Right atrium auricular region (tissue), 2 donors: ENCODE data around the gene C22orf15. TPM values are rescaled to one million over a fixed set of nuclear protein-coding genes. Genes with fewer than 3 reads are reported as not detected.

Experiments used
- DNase-seq: peaks from one replicate; pipeline ENCODE4 v3.0.0-alpha.2; 2019; ENCODE audit warnings: low spot score
- H3K27ac ChIP-seq, 2 donors: fragments of 200-600 bp; sonication (generic); 1 replicate in 1 of 2; 2 replicates in 1 of 2; pipeline ENCODE4 v1.5.1; 2016 to 2019
- H3K27me3 ChIP-seq, 2 donors: fragments of 200-600 bp; sonication (generic); one replicate each; pipeline versions ENCODE4 v1.5.1 to v1.6.0; 2017 to 2019
- H3K36me3 ChIP-seq: fragments of 200-600 bp; sonication (generic); one replicate; pipeline ENCODE4 v1.5.1; 2016
- H3K4me1 ChIP-seq, 2 donors: fragments of 200-600 bp; sonication (generic); one replicate each; pipeline versions ENCODE4 v1.5.1 to v1.6.0; 2017 to 2019
- H3K4me3 ChIP-seq, 2 donors: fragments of 200-600 bp; sonication (generic); 1 replicate in 1 of 2; 2 replicates in 1 of 2; pipeline ENCODE4 v1.5.1; 2017 to 2019; ENCODE audit warnings: mild to moderate bottlenecking in 1 of 2, moderate library complexity in 1 of 2
- H3K9me3 ChIP-seq, 2 donors: fragments of 200-600 bp; sonication (generic); one replicate each; pipeline ENCODE4 v1.5.1; 2019
- total RNA-seq, 2 donors: library from RNA; depleted of rRNA; stranded (reverse); fragments of >200 nt; gene quantifications; one replicate each; pipeline ENCODE4 v1.1.0, GENCODE V29; 2016
- TF ChIP-seq, protein P1 (sequence below), 2 donors: fragments of 200-600 bp; sonication (generic); IDR thresholded peaks; one replicate each; pipeline ENCODE4 v1.5.1; 2019; ENCODE audit warnings: antibody characterized with exemption in 2 of 2

C22orf15 gene, protein sequence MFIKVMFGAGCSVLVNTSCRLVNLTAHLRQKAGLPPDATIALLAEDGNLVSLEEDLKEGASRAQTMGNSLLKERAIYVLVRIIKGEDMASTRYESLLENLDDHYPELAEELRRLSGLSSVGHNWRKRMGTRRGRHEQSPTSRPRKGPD
- total RNA-seq: not detected

DNA sequence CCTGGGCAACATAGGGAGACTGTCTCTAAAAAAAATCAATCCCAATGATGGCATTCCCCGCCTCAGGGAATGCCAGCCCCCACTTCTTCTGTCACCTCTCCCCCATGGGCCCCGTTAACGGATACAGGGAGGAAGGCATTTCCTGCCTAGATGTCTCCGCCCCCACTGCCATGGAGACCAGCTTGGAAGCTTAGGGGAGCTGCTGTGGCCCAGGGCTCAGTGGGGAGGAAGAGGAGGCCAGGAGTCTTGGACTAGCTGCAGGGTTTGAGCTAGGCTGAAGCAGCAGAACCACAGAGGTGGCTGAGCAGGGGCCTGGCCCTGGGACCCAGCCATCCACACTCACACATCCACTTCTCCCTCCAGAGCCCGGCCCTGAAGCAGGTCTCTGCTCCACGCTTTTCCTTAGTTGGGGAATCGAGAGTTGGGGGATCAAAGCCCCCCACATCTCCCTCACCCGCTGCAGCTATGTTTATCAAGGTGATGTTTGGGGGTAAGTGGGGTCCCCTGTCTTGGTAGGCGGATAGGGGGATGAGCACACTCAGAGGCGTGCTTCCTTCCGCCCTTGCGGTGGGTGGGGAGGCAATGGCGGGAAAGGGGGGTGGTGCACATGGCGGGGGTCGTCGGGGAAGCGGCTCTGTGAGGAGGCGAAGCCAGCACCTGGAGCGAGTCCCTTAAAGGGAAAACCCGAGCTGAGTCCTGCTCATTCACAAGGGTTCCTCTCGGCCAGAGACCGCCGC is at the start of gene C22orf15:
Gene C22orf15 (plus strand): TSS at position 149 of the 737 bp plus-strand sequence. CDS start 317 bp downstream, at position 466.
- Histone ChIP-seq H3K4me1 (peaks cover 0 to 40% of the 10 kb centered on the region in 2 donors), H3K27me3 (no peaks in the 10 kb centered on the region), H3K4me3 (peak within 1 kb of the TSS in 1 of 2 donors; percentile 7), H3K27ac (no peak within 1 kb of the TSS), H3K36me3 (peaks cover 17% of the 10 kb centered on the region), H3K9me3 (no peaks in the 10 kb centered on the region)
- TF ChIP-seq, protein P1, sequence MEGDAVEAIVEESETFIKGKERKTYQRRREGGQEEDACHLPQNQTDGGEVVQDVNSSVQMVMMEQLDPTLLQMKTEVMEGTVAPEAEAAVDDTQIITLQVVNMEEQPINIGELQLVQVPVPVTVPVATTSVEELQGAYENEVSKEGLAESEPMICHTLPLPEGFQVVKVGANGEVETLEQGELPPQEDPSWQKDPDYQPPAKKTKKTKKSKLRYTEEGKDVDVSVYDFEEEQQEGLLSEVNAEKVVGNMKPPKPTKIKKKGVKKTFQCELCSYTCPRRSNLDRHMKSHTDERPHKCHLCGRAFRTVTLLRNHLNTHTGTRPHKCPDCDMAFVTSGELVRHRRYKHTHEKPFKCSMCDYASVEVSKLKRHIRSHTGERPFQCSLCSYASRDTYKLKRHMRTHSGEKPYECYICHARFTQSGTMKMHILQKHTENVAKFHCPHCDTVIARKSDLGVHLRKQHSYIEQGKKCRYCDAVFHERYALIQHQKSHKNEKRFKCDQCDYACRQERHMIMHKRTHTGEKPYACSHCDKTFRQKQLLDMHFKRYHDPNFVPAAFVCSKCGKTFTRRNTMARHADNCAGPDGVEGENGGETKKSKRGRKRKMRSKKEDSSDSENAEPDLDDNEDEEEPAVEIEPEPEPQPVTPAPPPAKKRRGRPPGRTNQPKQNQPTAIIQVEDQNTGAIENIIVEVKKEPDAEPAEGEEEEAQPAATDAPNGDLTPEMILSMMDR (IDR thresholded peaks at IDR 0.05): no peak
- DNase-seq: no peak

DNA sequence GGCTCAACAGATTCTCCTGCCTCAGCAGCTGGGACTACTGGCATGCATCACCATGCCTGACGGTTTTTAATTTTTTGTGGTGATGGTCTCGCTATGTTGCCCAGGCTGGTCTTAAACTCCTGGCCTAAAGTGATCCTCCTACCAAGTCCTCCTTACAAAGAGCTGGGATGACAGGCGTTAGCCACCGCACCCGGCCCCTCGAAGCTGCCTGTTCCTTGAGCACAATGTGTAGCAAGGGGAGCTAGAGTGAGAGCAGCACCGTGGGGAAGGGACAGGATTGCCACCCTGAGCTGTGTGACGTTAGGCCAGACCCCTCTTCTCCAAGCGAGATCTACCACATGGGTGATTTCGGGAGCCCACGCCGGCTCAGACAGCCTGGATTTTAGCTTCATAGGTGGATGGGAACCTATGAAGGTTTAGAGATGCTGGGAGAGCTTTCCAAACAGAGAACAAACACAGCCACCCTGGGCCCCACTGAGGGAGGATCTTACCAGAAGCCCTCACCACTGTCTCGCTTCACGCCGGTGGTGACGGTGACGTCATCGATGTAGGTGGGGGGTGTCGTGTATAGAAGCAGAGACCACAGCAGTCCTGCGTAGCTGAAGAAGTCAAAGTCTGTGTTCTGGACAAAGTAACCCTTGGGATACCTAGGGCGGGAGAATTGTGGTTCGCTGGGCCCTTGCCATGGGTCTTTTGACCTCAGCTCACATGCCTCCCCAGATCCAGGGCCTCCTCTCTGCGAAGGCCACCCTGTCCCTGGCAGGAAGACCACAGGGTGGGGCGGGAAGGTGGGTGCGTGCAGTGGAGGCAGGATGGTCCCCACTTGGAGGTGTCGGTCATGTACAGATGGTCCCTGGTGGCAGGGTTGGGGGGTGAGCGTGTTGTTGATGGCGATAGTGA is 48.8 kb upstream of the C22orf15 start:
- peaks cover 0 to 14% of the 10 kb centered on the region in 2 donors for H3K4me1 ChIP-seq
- no peak overlapping the region for H3K4me3 ChIP-seq
- no peaks in the 10 kb centered on the region for H3K9me3 ChIP-seq
- TF ChIP-seq, protein P1 (IDR thresholded peaks at IDR 0.05): no peak
- peaks cover 30% of the 10 kb centered on the region for H3K36me3 ChIP-seq
- DNase-seq: no peak
- H3K27me3 ChIP-seq: no peaks in the 10 kb centered on the region
- no peak overlapping the region for H3K27ac ChIP-seq

DNA sequence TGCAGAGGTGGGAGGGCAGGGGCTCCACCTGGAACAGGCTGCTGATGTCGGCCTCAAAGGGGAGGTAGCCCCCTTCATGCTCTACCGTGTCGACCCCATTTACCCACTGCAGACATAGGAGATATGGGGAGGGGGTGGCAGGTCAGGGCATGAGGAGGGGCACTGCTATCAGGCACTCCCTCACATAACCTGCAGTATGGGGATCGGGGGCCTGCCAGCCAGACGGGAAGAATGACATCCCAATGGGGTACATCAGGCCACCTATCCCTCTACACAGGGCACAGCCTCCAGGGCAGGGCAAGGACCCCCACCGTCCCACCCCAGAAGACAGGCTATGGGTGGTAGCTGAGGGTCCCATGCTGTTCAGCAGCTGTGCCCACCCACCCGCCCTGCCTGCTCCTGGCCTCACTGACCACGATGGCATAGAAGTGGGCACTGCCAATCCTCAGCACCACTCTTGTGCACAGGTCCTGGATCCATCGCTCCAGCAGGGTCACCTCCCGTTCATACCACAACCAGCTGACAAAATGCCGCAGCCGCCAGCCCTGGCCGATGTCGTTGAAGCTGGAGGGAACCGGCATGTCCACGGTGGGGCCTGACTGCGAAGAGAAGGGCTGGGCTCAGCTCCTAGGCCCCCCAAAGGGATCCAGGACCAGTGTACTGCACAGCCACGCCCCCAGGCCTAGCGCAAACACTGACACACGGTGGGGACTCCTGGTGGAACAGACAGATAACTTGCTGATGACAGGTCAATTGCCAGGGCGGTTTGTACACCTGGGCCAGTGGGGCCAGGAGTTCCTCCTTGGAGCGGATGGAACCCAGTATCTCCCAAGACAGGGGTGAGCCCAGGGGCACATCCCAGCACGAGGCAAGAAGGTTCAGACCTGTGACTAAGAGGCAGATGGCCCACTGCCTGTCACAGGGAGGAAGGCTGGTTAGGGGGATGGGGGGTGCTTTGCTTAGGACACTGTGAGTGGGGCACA is 47.9 kb upstream of the C22orf15 start:
- H3K36me3 ChIP-seq: peaks cover 21% of the 10 kb centered on the region
- no peak overlapping the region for H3K27ac ChIP-seq
- no peaks in the 10 kb centered on the region for H3K27me3 ChIP-seq

DNA sequence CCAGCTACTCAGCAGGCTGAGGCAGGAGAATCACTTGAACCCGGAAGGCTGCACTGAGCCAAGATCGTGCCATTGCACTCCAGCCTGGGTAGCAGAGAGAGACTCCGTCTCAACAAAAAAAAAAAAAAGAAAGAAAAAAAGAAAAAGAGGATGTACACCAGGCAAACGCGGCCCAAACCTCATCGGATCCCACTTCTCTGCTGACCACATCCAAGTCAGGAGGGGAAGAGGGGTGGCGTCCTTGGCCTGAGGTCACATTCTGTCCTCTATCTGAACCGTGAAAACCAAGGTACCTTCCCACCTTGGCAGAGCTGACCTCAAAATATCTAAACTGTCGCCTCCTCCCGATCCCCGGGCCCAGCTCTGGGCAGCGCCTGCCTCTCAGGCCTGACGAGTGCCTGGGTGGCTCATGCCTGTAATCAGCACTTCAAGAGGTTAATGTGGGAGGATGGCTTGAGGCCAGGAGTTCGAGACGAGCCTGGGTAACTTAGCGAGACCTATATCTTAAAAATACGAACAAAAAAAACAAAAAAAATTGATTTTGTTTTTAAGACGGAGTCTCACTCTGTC is 46.9 kb upstream of the C22orf15 start:
- Histone ChIP-seq H3K36me3 (peaks cover 12% of the 10 kb centered on the region), H3K27me3 (no peaks in the 10 kb centered on the region), H3K4me1 (peaks cover 0 to 14% of the 10 kb centered on the region in 2 donors), H3K9me3 (no peaks in the 10 kb centered on the region), H3K27ac (peak overlapping the region in 1 of 2 donors; percentile 71), H3K4me3 (peak overlapping the region in 1 of 2 donors; percentile 77)
- TF ChIP-seq, protein P1 (IDR thresholded peaks at IDR 0.05): no peak
- no peak for DNase-seq

More for the DNA sequence above, 47.9 kb upstream of the C22orf15 start:
- no peaks in the 10 kb centered on the region for H3K9me3 ChIP-seq
- no peak for DNase-seq
- no peak overlapping the region for H3K4me3 ChIP-seq
- TF ChIP-seq, protein P1 (IDR thresholded peaks at IDR 0.05): no peak
- H3K4me1 ChIP-seq: peaks cover 0 to 14% of the 10 kb centered on the region in 2 donors
